Smooth muscle cell (in vitro differentiated cells): ENCODE results near the gene GKAP1. TPM values are rescaled to one million over a fixed set of nuclear protein-coding genes. Genes with fewer than 3 reads are reported as not detected.

Source experiments
- DNase-seq: peaks from one replicate; lab custom pipeline; 2025; ENCODE audit not compliant: unreplicated experiment; lab: John Stamatoyannopoulos, UW
- H2AFZ ChIP-seq: fragments of 200-600 bp; sonication (generic); 2 replicates; pipeline ENCODE4 v1.6.0; 2016; ENCODE audit warnings: antibody characterized with exemption, low read depth, mild to moderate bottlenecking
- H3F3A ChIP-seq: fragments of 200-600 bp; sonication (generic); 2 replicates; pipeline ENCODE4 v1.6.0; 2017; ENCODE audit warnings: antibody characterized with exemption, low read depth
- H3K27ac ChIP-seq: fragments of 200-600 bp; sonication (generic); 2 replicates; pipeline ENCODE4 v1.5.1; 2016; ENCODE audit warnings: low read depth, mild to moderate bottlenecking
- H3K27me3 ChIP-seq: fragments of 200-600 bp; sonication (generic); 2 replicates; pipeline ENCODE4 v1.6.1; 2016; ENCODE audit warnings: low read depth, mild to moderate bottlenecking
- H3K36me3 ChIP-seq: fragments of 200-600 bp; sonication (generic); 2 replicates; pipeline ENCODE4 v1.5.1; 2016; ENCODE audit warnings: low read depth
- H3K4me1 ChIP-seq: fragments of 200-600 bp; sonication (generic); 2 replicates; pipeline ENCODE4 v1.5.1; 2016; ENCODE audit warnings: low read depth
- H3K4me2 ChIP-seq: fragments of 200-600 bp; sonication (generic); 2 replicates; pipeline ENCODE4 v1.6.0; 2016; ENCODE audit warnings: mild to moderate bottlenecking
- H3K4me3 ChIP-seq: fragments of 200-600 bp; sonication (generic); 2 replicates; pipeline ENCODE4 v1.5.1; 2016; ENCODE audit warnings: mild to moderate bottlenecking
- H3K79me2 ChIP-seq: fragments of 200-600 bp; sonication (generic); 2 replicates; pipeline ENCODE4 v1.6.0; 2016; ENCODE audit warnings: low read depth, mild to moderate bottlenecking
- H3K9ac ChIP-seq: fragments of 200-600 bp; sonication (generic); 2 replicates; pipeline ENCODE4 v1.6.0; 2016; ENCODE audit warnings: low read depth
- H3K9me3 ChIP-seq: fragments of 200-600 bp; sonication (generic); replicated peaks from 2 replicates; pipeline ENCODE4 v1.5.1; 2016; ENCODE audit warnings: low read depth
- H4K20me1 ChIP-seq: fragments of 200-600 bp; sonication (generic); 2 replicates; pipeline ENCODE4 v1.6.0; 2016; ENCODE audit warnings: low read depth
- WGBS: methylation state at CpG from one replicate; pipeline ENCODE4 v1.1.7; 2016; ENCODE audit warnings: low lambda C conversion rate; 5-methylcytosine and 5-hydroxymethylcytosine counted together
- polyA plus RNA-seq: library from polyadenylated mRNA; unstranded; fragments of >200 nt; fragmentation: Nextera tagmentation; extraction: Ambion mirVana; gene quantifications from 2 replicates; pipeline ENCODE4 v1.2.1, GENCODE V29; 2016
- total RNA-seq: library from RNA; depleted of rRNA; stranded (reverse); fragments of >200 nt; gene quantifications from 2 replicates; pipeline ENCODE4 v1.2.3, GENCODE V29; 2014
- TF ChIP-seq, protein P1 (sequence below): fragments of 200-600 bp; sonication (generic); IDR thresholded peaks from 2 replicates; pipeline ENCODE4 v1.5.1; 2017; ENCODE audit warnings: borderline replicate concordance, mild to moderate bottlenecking, antibody characterized with exemption; ENCODE audit not compliant: insufficient read depth, poor library complexity, severe bottlenecking

Gene GKAP1
- total and polyA plus RNA-seq, 2 experiments from 2014 or later: not detected

DNA sequence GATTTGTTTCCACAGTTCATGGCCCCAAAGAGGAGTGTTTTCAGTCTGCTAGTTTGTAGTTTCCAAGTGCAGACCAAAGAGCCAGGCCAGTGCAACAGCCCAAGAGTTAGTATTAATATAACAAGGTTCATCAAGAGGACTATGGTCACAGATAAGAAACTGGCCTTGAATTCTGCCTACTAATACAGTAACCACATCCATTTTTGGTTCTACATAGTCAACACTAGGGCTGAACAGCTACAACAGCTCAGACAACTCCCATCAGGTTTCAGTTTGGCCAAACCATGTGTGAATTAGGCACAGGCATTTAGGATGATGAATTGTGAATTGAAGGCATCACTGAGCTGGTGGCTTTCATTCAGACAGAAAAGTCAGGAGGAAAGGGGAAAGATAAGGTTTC, 96.1 kb downstream of the GKAP1 start:
- no peaks in the 10 kb centered on the region for H3K79me2 ChIP-seq
- no peak for DNase-seq
- H3K4me3 ChIP-seq: no peak overlapping the region
- H2AFZ ChIP-seq: no peak overlapping the region
- H3K4me2 ChIP-seq: no peak overlapping the region
- no peaks in the 10 kb centered on the region for H4K20me1 ChIP-seq
- H3K9ac ChIP-seq: no peak overlapping the region
- no peaks in the 10 kb centered on the region for H3K4me1 ChIP-seq
- no peaks in the 10 kb centered on the region for H3K27me3 ChIP-seq
- H3F3A ChIP-seq: no peaks in the 10 kb centered on the region
- H3K36me3 ChIP-seq: no peaks in the 10 kb centered on the region
- no peak overlapping the region for H3K27ac ChIP-seq
- no peaks in the 10 kb centered on the region for H3K9me3 ChIP-seq
- TF ChIP-seq, protein P1, sequence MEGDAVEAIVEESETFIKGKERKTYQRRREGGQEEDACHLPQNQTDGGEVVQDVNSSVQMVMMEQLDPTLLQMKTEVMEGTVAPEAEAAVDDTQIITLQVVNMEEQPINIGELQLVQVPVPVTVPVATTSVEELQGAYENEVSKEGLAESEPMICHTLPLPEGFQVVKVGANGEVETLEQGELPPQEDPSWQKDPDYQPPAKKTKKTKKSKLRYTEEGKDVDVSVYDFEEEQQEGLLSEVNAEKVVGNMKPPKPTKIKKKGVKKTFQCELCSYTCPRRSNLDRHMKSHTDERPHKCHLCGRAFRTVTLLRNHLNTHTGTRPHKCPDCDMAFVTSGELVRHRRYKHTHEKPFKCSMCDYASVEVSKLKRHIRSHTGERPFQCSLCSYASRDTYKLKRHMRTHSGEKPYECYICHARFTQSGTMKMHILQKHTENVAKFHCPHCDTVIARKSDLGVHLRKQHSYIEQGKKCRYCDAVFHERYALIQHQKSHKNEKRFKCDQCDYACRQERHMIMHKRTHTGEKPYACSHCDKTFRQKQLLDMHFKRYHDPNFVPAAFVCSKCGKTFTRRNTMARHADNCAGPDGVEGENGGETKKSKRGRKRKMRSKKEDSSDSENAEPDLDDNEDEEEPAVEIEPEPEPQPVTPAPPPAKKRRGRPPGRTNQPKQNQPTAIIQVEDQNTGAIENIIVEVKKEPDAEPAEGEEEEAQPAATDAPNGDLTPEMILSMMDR: no peak

DNA sequence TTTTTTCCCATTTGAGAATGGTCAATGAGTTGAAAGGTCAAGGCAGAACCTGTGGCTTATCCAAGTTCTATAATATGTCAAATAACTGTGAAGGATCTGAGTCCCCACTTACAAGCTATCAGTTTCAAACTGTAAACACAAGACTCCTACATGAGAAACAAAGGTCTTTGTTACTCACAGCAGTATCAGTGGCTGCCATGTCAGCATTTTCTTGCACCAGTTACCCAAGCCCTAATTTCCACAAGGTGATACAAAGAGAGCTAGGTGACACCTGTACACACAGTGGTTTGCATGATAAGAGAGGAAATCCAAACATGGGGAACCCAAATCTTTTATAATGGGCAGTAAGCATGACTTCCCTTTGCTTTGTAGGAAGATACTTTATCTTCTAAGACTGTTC, 101.8 kb downstream of the GKAP1 start:
- Histone ChIP-seq H3K27me3 (peaks cover 2% of the 10 kb centered on the region), H2AFZ (no peak overlapping the region), H3K9me3 (no peaks in the 10 kb centered on the region), H4K20me1 (no peaks in the 10 kb centered on the region), H3K4me2 (no peak overlapping the region), H3K9ac (no peak overlapping the region), H3K36me3 (no peaks in the 10 kb centered on the region), H3K79me2 (no peaks in the 10 kb centered on the region), H3K4me1 (no peaks in the 10 kb centered on the region), H3K4me3 (no peak overlapping the region), H3K27ac (no peak overlapping the region), H3F3A (no peaks in the 10 kb centered on the region)
- TF ChIP-seq, protein P1: no peak
- DNase-seq: no peak

DNA sequence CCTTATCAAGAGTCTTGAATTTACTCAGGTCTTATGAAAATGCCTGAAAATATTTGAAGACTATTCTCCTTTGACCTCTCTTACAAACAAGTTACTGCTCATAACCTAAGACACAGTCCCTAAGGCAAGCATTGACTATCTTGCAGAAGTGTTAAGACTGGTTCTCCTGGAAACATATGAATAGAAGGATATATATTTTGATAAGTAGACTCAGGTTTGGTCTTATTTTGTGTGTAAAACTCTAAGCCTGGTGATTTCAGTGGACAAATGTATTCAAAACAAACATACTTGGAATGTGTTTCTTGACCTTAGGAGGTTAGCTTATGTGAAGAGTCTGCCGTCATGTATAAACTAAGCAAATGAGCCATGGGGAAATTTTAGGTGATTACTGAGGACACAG, 102.3 kb downstream of the GKAP1 start:
- H3K9me3 ChIP-seq: no peaks in the 10 kb centered on the region
- TF ChIP-seq, protein P1: no peak
- H2AFZ ChIP-seq: no peak overlapping the region
- no peaks in the 10 kb centered on the region for H3K4me1 ChIP-seq
- H4K20me1 ChIP-seq: no peaks in the 10 kb centered on the region
- H3K9ac ChIP-seq: no peak overlapping the region
- no peaks in the 10 kb centered on the region for H3F3A ChIP-seq
- H3K27ac ChIP-seq: no peak overlapping the region
- no peaks in the 10 kb centered on the region for H3K36me3 ChIP-seq
- H3K27me3 ChIP-seq: peaks cover 2% of the 10 kb centered on the region
- no peaks in the 10 kb centered on the region for H3K79me2 ChIP-seq
- H3K4me3 ChIP-seq: no peak overlapping the region
- no peak for DNase-seq
- no peak overlapping the region for H3K4me2 ChIP-seq
- WGBS: 94% methylated on average over 1 of the region's 1 CpG

DNA sequence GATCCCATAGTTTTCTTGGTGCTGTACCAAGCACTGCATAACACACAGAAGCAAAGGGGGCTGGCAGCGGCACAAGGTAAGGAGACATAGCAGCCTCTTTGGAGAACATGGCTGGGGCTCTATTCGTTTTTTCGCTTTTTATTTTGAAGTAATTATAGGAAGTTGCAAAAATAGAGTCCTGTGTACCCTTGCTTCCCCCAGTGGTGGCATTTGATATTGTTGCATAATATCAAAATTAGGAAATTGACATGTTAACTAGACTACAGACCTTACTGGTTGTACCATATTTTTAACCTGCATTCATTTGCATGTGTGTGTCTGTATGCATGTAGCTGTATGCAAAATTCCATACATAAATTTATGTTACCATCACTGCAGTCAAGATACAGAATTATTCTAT, 103.2 kb downstream of the GKAP1 start:
- H2AFZ ChIP-seq: no peak overlapping the region
- H4K20me1 ChIP-seq: no peaks in the 10 kb centered on the region
- no peaks in the 10 kb centered on the region for H3K36me3 ChIP-seq
- no peak for DNase-seq
- no peaks in the 10 kb centered on the region for H3K79me2 ChIP-seq
- H3K27ac ChIP-seq: no peak overlapping the region
- no peaks in the 10 kb centered on the region for H3K4me1 ChIP-seq
- peaks cover 2% of the 10 kb centered on the region for H3K27me3 ChIP-seq
- H3K4me2 ChIP-seq: no peak overlapping the region
- no peaks in the 10 kb centered on the region for H3F3A ChIP-seq
- no peaks in the 10 kb centered on the region for H3K9me3 ChIP-seq
- TF ChIP-seq, protein P1: peak; percentile 8
- no peak overlapping the region for H3K4me3 ChIP-seq
- 83% methylated on average over 3 of the region's 3 CpGs for WGBS
- H3K9ac ChIP-seq: no peak overlapping the region
